Endothelial cell of umbilical vein (primary cell): ENCODE data around the gene ASIC5. TPM values are rescaled to one million over a fixed set of nuclear protein-coding genes. Genes with fewer than 3 reads are reported as not detected.

Experiments
- BruUV-seq: library from RNA; stranded (reverse); fragments of 400-500 nt; replicated peaks from 2 replicates; lab custom pipeline; 2021; lab: Mats Ljungman, UMichigan
- CTCF ChIA-PET: fragments of 300-600, 350-600 bp; sonication (Branson Sonifier 250); formaldehyde crosslinking; loops from one replicate; lab custom pipeline; 2021; ENCODE audit warnings: antibody characterized with exemption, inconsistent platforms; lab: Charles Lee
- POLR2A ChIA-PET: fragments of 300-600, 350-600 bp; sonication (Branson Sonifier 250); formaldehyde crosslinking; loops from one replicate; lab custom pipeline; 2021; ENCODE audit warnings: antibody characterized with exemption, inconsistent platforms; lab: Charles Lee
- DNase-seq: peaks from one replicate; pipeline ENCODE4 v3.0.0-alpha.2; 2011; ENCODE audit warnings: low read depth, low spot score
- FAIRE-seq: peaks from 2 replicates; lab custom pipeline; 2011; peaks lifted over from hg19 to GRCh38; lab: Jason Lieb, UNC
- H2AFZ ChIP-seq: 2 replicates; pipeline ENCODE4 v1.6.0; 2012; ENCODE audit warnings: low read depth, low read length, control low read depth, inconsistent platforms
- H3K27ac ChIP-seq: 2 replicates; pipeline ENCODE4 v1.5.1; 2011; ENCODE audit warnings: low read depth, mild to moderate bottlenecking, control low read depth, low read length, moderate library complexity; ENCODE audit not compliant: insufficient read depth
- H3K27me3 ChIP-seq, 2 experiments: 2 replicates each; pipeline versions ENCODE4 v1.6.0 to v1.6.1; 2011; ENCODE audit warnings: low read length in 2 of 2, mixed read lengths in 1 of 2; ENCODE audit not compliant: control insufficient read depth in 2 of 2, insufficient read depth in 2 of 2
- H3K36me3 ChIP-seq, 2 experiments: 2 replicates in 1 of 2; 3 replicates in 1 of 2; pipeline ENCODE4 v1.5.1; 2011; ENCODE audit warnings: low read length in 2 of 2, mild to moderate bottlenecking in 1 of 2, moderate library complexity in 1 of 2; ENCODE audit not compliant: control insufficient read depth in 2 of 2, insufficient read depth in 2 of 2; ENCODE audit errors: extremely low read depth in 1 of 2
- H3K4me1 ChIP-seq: 3 replicates; pipeline ENCODE4 v1.5.1; 2011; ENCODE audit warnings: mild to moderate bottlenecking, low read length; ENCODE audit not compliant: control insufficient read depth, insufficient read depth; ENCODE audit errors: extremely low read depth
- H3K4me2 ChIP-seq: 2 replicates; pipeline ENCODE4 v1.6.1; 2011; ENCODE audit warnings: low read length, control low read depth, mixed read lengths; ENCODE audit not compliant: insufficient read depth
- H3K4me3 ChIP-seq, 3 experiments: fragments of 200-600 bp in 1 of 3; sonication (generic), shearing (Covaris generic) in 1 of 3; replicated peaks in 1 of 3; 2 replicates each; pipeline ENCODE4 v1.5.1; 2011 to 2016; ENCODE audit warnings: control low read depth in 3 of 3, low read length in 3 of 3, mild to moderate bottlenecking in 2 of 3, inconsistent platforms in 1 of 3, low read depth in 1 of 3, moderate library complexity in 1 of 3; ENCODE audit not compliant: insufficient read depth in 1 of 3
- H3K79me2 ChIP-seq: 2 replicates; pipeline ENCODE4 v1.6.0; 2012; ENCODE audit warnings: low read length, inconsistent platforms; ENCODE audit not compliant: control insufficient read depth, insufficient read depth
- H3K9ac ChIP-seq: replicated peaks from 2 replicates; pipeline ENCODE3; 2011; ENCODE audit warnings: low read length, control low read depth; ENCODE audit not compliant: insufficient read depth; ENCODE audit errors: extremely low read depth
- H3K9me1 ChIP-seq: replicated peaks from 3 replicates; pipeline ENCODE4 v1.6.0; 2011; ENCODE audit warnings: mild to moderate bottlenecking, low read length; ENCODE audit not compliant: control insufficient read depth, insufficient read depth; ENCODE audit errors: extremely low read depth
- H3K9me3 ChIP-seq: replicated peaks from 2 replicates; pipeline ENCODE4 v1.5.1; 2012; ENCODE audit warnings: low read length, inconsistent platforms; ENCODE audit not compliant: control insufficient read depth, insufficient read depth
- H4K20me1 ChIP-seq: replicated peaks from 2 replicates; pipeline ENCODE3; 2011; ENCODE audit warnings: mild to moderate bottlenecking, low read length; ENCODE audit not compliant: control insufficient read depth, insufficient read depth; ENCODE audit errors: extremely low read depth
- CTCF ChIP-seq, 2 donors: IDR thresholded peaks; 1 replicate in 1 of 2; 2 replicates in 1 of 2; pipeline ENCODE4 v1.5.1; 2011; ENCODE audit warnings: low read length in 2 of 2, mild to moderate bottlenecking in 2 of 2, moderate library complexity in 2 of 2, control low read depth in 1 of 2, inconsistent platforms in 1 of 2, low read depth in 1 of 2; ENCODE audit not compliant: insufficient read depth in 1 of 2; ENCODE audit errors: extremely low read depth in 1 of 2
- EZH2 ChIP-seq: IDR thresholded peaks from 2 replicates; pipeline ENCODE4 v1.6.1; 2012; ENCODE audit warnings: borderline replicate concordance, low read depth, mild to moderate bottlenecking, moderate library complexity, low read length, inconsistent platforms; ENCODE audit not compliant: severe bottlenecking
- FOS ChIP-seq: IDR thresholded peaks from 2 replicates; pipeline ENCODE4 v1.6.1; 2011; ENCODE audit warnings: mild to moderate bottlenecking, low read length, moderate library complexity, borderline replicate concordance; ENCODE audit not compliant: insufficient read depth
- GATA2 ChIP-seq: IDR thresholded peaks from 2 replicates; pipeline ENCODE4 v1.7.0; 2011; ENCODE audit warnings: low read depth, mild to moderate bottlenecking, moderate library complexity, mixed read lengths, low read length; ENCODE audit not compliant: insufficient read length, insufficient read depth
- JUN ChIP-seq: IDR thresholded peaks from 2 replicates; pipeline ENCODE4 v1.6.1; 2011; ENCODE audit warnings: borderline replicate concordance, low read depth; ENCODE audit not compliant: insufficient read length, insufficient read depth
- MYC ChIP-seq: IDR thresholded peaks from one replicate; pipeline ENCODE4 v1.6.1; 2011; ENCODE audit warnings: mild to moderate bottlenecking, low read depth, low read length
- POLR2A ChIP-seq: IDR thresholded peaks from 2 replicates; pipeline ENCODE4 v1.6.1; 2012; ENCODE audit warnings: low read depth, mild to moderate bottlenecking, control low read depth, low read length
- POLR2AphosphoS5 ChIP-seq: IDR thresholded peaks from 2 replicates; pipeline ENCODE4 v1.6.1; 2012; ENCODE audit warnings: low read depth, mild to moderate bottlenecking, control low read depth, low read length, moderate library complexity; ENCODE audit not compliant: insufficient read depth
- dilution Hi-C: fragments of 300-500 bp; cut with MboI; formaldehyde crosslinking; loops from one replicate; pipeline ENCODE4 v1.15.0; 2019; ENCODE audit warnings: low sequenced_read_pairs; ENCODE audit not compliant: extremely low pct_ligation_motif_present
- intact Hi-C: fragments of 100-400 bp; cut with micrococcal nuclease; formaldehyde crosslinking; loops from one replicate; pipeline ENCODE4 v1.10.0; 2022
- polyA plus RNA-seq, 4 experiments: library from polyadenylated mRNA; depleted of rRNA in 3 of 4; stranded (reverse) in 3 of 4; unstranded in 1 of 4; fragments of >200 nt; gene quantifications; 2 replicates each; pipeline versions ENCODE4 v1.2.1 to v1.2.3, GENCODE V29; 2011 to 2012; ENCODE audit warnings: missing spikeins in 1 of 4
- total RNA-seq: library from RNA; stranded (reverse); gene quantifications from 2 replicates; pipeline ENCODE4 v1.2.3, GENCODE V29; 2021
- TF ChIP-seq, protein P1 (sequence below): IDR thresholded peaks from 2 replicates; pipeline ENCODE4 v1.6.1; 2011; ENCODE audit not compliant: insufficient read depth, insufficient read length

The ASIC5 gene
- total and polyA plus RNA-seq, 2 donors (not counting 3 experiments of a cell fraction or from before 2014, with no cell fraction given), result not detected

DNA sequence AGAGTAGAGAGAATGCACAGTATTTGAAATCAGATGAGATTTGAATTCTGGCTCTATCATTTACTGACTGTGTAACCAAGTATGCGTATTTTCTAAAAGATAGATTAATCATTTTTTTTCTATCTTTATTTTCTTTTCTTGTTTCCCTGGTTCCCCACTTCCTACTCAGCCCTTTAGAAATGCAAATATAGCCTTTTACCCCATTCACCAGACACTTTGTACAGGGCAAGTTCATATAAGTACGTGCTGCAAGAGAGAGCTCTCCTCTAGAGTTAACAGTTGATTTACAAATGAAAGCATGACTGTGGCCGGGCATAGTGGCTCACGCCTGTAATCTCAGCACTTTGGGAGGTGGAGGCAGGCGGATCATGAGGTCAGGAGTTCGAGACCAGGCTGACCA lies 19.6 kb upstream of the ASIC5 start:
- no peaks in the 10 kb centered on the region for H3K9me3 ChIP-seq

More for the DNA sequence above, 19.6 kb upstream of the ASIC5 start:
- Histone ChIP-seq H3K9me1 (no peaks in the 10 kb centered on the region), H3K27me3 (no peaks in the 10 kb centered on the region), H2AFZ (no peak overlapping the region), H3K4me2 (no peak overlapping the region), H3K36me3 (no peaks in the 10 kb centered on the region), H4K20me1 (no peaks in the 10 kb centered on the region), H3K27ac (no peak overlapping the region), H3K4me3 (no peak overlapping the region), H3K4me1 (no peaks in the 10 kb centered on the region), H3K79me2 (no peaks in the 10 kb centered on the region), H3K9ac (no peak overlapping the region)
- FAIRE-seq, result no peak
- ChIA-PET CTCF (interaction anchor here (0.6 kb wide), 1 partner anchor 40 kb away, joined by 3 read pairs; no protein-coding TSS in a partner anchor), POLR2A (no interaction called here)
- TF ChIP-seq GATA2 (no peak), POLR2AphosphoS5 (no peak), FOS (no peak), MYC (no peak), CTCF (IDR thresholded peaks at IDR 0.05; ENCODE audit: extremely low read depth in 1 of 2, insufficient read depth in 1 of 2, low read depth in 1 of 2, low read length in 2 of 2) (no peak), EZH2 (no peak), JUN (no peak), POLR2A (no peak)
- TF ChIP-seq, protein P1, sequence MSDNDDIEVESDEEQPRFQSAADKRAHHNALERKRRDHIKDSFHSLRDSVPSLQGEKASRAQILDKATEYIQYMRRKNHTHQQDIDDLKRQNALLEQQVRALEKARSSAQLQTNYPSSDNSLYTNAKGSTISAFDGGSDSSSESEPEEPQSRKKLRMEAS, result no peak
- BruUV-seq, result no TSS peak
- DNase-seq, result no peak
- dilution Hi-C loops (no loop called here), intact Hi-C loops (no loop called here)
